Spleen (tissue), 11 donors: ENCODE data around the gene IMPG2. TPM values are rescaled to one million over a fixed set of nuclear protein-coding genes. Genes with fewer than 3 reads are reported as not detected.

Experiments
- DNase-seq: peaks from one replicate; pipeline ENCODE4 v3.0.0-alpha.2; 2020
- H3K27ac ChIP-seq, 8 donors: fragments of 200-600 bp; sonication (generic) in 7 of 8; 1 replicate in 4 of 8; 2 replicates in 4 of 8; pipeline versions ENCODE4 v1.5.0 to v1.8.0; 2016 to 2021; ENCODE audit warnings: inconsistent platforms in 4 of 8, mild to moderate bottlenecking in 4 of 8, moderate library complexity in 1 of 8
- H3K27me3 ChIP-seq, 7 donors: fragments of 200-600 bp; sonication (generic) in 6 of 7; replicated peaks in 1 of 7; 1 replicate in 4 of 7; 2 replicates in 3 of 7; pipeline versions ENCODE4 v1.5.0 to v1.8.0; 2016 to 2021; ENCODE audit warnings: inconsistent platforms in 3 of 7, mild to moderate bottlenecking in 1 of 7
- H3K36me3 ChIP-seq, 6 donors: fragments of 200-600 bp; sonication (generic) in 5 of 6; 1 replicate in 4 of 6; 2 replicates in 2 of 6; pipeline versions ENCODE4 v1.5.0 to v1.8.0; 2016 to 2021; ENCODE audit warnings: inconsistent platforms in 2 of 6
- H3K4me1 ChIP-seq, 6 donors: fragments of 200-600 bp; sonication (generic) in 5 of 6; 1 replicate in 3 of 6; 2 replicates in 3 of 6; pipeline versions ENCODE4 v1.5.0 to v1.8.0; 2016 to 2021; ENCODE audit warnings: inconsistent platforms in 3 of 6
- H3K4me3 ChIP-seq, 8 donors: fragments of 200-600 bp; sonication (generic) in 7 of 8; 1 replicate in 4 of 8; 2 replicates in 4 of 8; pipeline versions ENCODE4 v1.5.0 to v1.8.0; 2016 to 2021; ENCODE audit warnings: inconsistent platforms in 4 of 8, mild to moderate bottlenecking in 4 of 8, moderate library complexity in 2 of 8
- H3K9me3 ChIP-seq, 8 donors: fragments of 200-600 bp; sonication (generic) in 7 of 8; 1 replicate in 4 of 8; 2 replicates in 4 of 8; pipeline versions ENCODE4 v1.5.0 to v1.8.0; 2016 to 2021; ENCODE audit warnings: inconsistent platforms in 4 of 8
- CTCF ChIP-seq, 11 experiments: fragments of 200-600 bp in 7 of 11; fragments of 450-650 bp in 4 of 11; sonication (generic) in 4 of 11; IDR thresholded peaks in 8 of 11; conservative IDR thresholded peaks in 3 of 11; 1 replicate in 7 of 11; 2 replicates in 4 of 11; pipeline versions ENCODE4 v1.4.0 to v1.8.0; 2016 to 2021; ENCODE audit warnings: antibody characterized with exemption in 11 of 11, inconsistent platforms in 4 of 11, mild to moderate bottlenecking in 1 of 11
- POLR2A ChIP-seq, 3 donors: fragments of 450-650 bp; IDR thresholded peaks; one replicate each; pipeline ENCODE4 v1.5.1; 2017; ENCODE audit warnings: antibody characterized with exemption in 3 of 3, mild to moderate bottlenecking in 1 of 3
- POLR2AphosphoS5 ChIP-seq, 3 donors: sonication (generic); formaldehyde crosslinking; IDR thresholded peaks; one replicate each; pipeline ENCODE4 v1.5.1; 2017; ENCODE audit warnings: antibody characterized with exemption in 3 of 3
- intact Hi-C: fragments of 100-400 bp; cut with DNase I; formaldehyde crosslinking; loops from one replicate; pipeline ENCODE4 v1.15.0; 2023; ENCODE audit warnings: low total_unique reads
- polyA plus RNA-seq, 3 donors: library from polyadenylated mRNA; stranded (reverse); fragments of 200-250 nt; gene quantifications; one replicate each; pipeline ENCODE4 v1.2.1, GENCODE V29; 2013
- total RNA-seq, 7 donors: library from RNA; depleted of rRNA in 3 of 7; stranded (reverse); fragments of >200 nt in 3 of 7; fragmentation: NEBNext Ultra II Directional in 4 of 7; extraction: Animal tissue kit (Norgen Biotek cat#: 25700) in 4 of 7; gene quantifications; one replicate each; pipeline versions ENCODE4 v1.1.0 to v1.2.1, GENCODE V29; 2016 to 2021
- donor health status: healthy with polysubstance abuse.
- donor health status: DM: no; HTN: no; CAD: no; lungs with moderate emphysema.
- donor health status: DM: no; HTN: no; CAD: no.
- donor health status: Bipolar disorder and iron deficiency.
- donor health status: healthy.
- donor health status: DM: no; HTN: no; CAD: no.
- donor health status: DM: yes; HTN: yes; CAD: no.

IMPG2 gene
- total and polyA plus RNA-seq, 10 donors: 0.06 to 1.2 (median 0.52) TPM

- Histone ChIP-seq H3K4me3 (no peak overlapping the region), H3K27me3 (no peaks in the 10 kb centered on the region), H3K36me3 (no peaks in the 10 kb centered on the region), H3K4me1 (no peaks in the 10 kb centered on the region), H3K9me3 (peaks cover 0 to 6% (median 2%) of the 10 kb centered on the region in 8 donors), H3K27ac (no peak overlapping the region)
- TF ChIP-seq POLR2AphosphoS5 (IDR thresholded peaks at IDR 0.05): no peak
- no peak for TF ChIP-seq CTCF (IDR thresholded peaks at IDR 0.05 in 8 of 11, conservative IDR thresholded peaks at IDR 0.05 in 3 of 11)
- TF ChIP-seq POLR2A (IDR thresholded peaks at IDR 0.05): no peak
- DNase-seq: no peak
- intact Hi-C loops: no loop called here
These were observed 53.8 kb downstream of the IMPG2 start for GRCh38 chr3:101266566-101266965.

- Histone ChIP-seq H3K4me3 (no peak overlapping the region), H3K27ac (no peak overlapping the region), H3K4me1 (no peaks in the 10 kb centered on the region), H3K9me3 (peaks cover 0 to 6% (median 2%) of the 10 kb centered on the region in 8 donors), H3K27me3 (no peaks in the 10 kb centered on the region), H3K36me3 (no peaks in the 10 kb centered on the region)
- intact Hi-C loops: no loop called here
- no peak for TF ChIP-seq CTCF (IDR thresholded peaks at IDR 0.05 in 8 of 11, conservative IDR thresholded peaks at IDR 0.05 in 3 of 11)
- TF ChIP-seq POLR2A (IDR thresholded peaks at IDR 0.05): no peak
- no peak for DNase-seq
These were observed 54.3 kb downstream of the IMPG2 start for GRCh38 chr3:101266071-101266470.

- no peak for TF ChIP-seq CTCF (IDR thresholded peaks at IDR 0.05 in 8 of 11, conservative IDR thresholded peaks at IDR 0.05 in 3 of 11)
- no peak for TF ChIP-seq POLR2A (IDR thresholded peaks at IDR 0.05)
- TF ChIP-seq POLR2AphosphoS5 (IDR thresholded peaks at IDR 0.05): no peak
- no peaks in the 10 kb centered on the region for H3K27me3 ChIP-seq
- no peaks in the 10 kb centered on the region for H3K36me3 ChIP-seq
- no peak overlapping the region for H3K4me3 ChIP-seq
- H3K9me3 ChIP-seq: peaks cover 0 to 6% (median 2%) of the 10 kb centered on the region in 8 donors
- intact Hi-C loops: no loop called here
- no peak overlapping the region for H3K27ac ChIP-seq
- no peaks in the 10 kb centered on the region for H3K4me1 ChIP-seq
- DNase-seq: no peak
These were observed 57.8 kb downstream of the IMPG2 start for GRCh38 chr3:101262393-101263240.

- TF ChIP-seq POLR2AphosphoS5 (IDR thresholded peaks at IDR 0.05): no peak
- TF ChIP-seq POLR2A (IDR thresholded peaks at IDR 0.05): no peak
- TF ChIP-seq CTCF (IDR thresholded peaks at IDR 0.05 in 8 of 11, conservative IDR thresholded peaks at IDR 0.05 in 3 of 11): no peak
- peaks cover 0 to 4% (median 0%) of the 10 kb centered on the region in 6 donors for H3K36me3 ChIP-seq
- no peak overlapping the region for H3K4me3 ChIP-seq
- H3K4me1 ChIP-seq: no peaks in the 10 kb centered on the region
- DNase-seq: no peak
- no peaks in the 10 kb centered on the region for H3K27me3 ChIP-seq
- H3K9me3 ChIP-seq: peaks cover 0 to 6% (median 2%) of the 10 kb centered on the region in 8 donors
- H3K27ac ChIP-seq: no peak overlapping the region
- intact Hi-C loops: no loop called here
These were observed 58.9 kb downstream of the IMPG2 start for GRCh38 chr3:101261506-101261905.
